HCT116 (cell line): Measurements from ENCODE around the gene ALG6.

Source experiments
- CEBPB ChIP-seq: IDR thresholded peaks from 2 replicates; pipeline ENCODE4 v1.6.1; 2012; ENCODE audit warnings: low read depth
- EZH2phosphoT487 ChIP-seq: fragments of 200-600 bp; IDR thresholded peaks from 2 replicates; pipeline ENCODE4 v1.6.1; 2018; ENCODE audit warnings: antibody characterized with exemption, borderline replicate concordance
- POLR2A ChIP-seq: IDR thresholded peaks from 2 replicates; pipeline ENCODE4 v1.7.0; 2011; ENCODE audit warnings: borderline replicate concordance; ENCODE audit not compliant: insufficient read depth, insufficient read length; ENCODE audit errors: extremely low read depth
- POLR2AphosphoS5 ChIP-seq: IDR thresholded peaks from 2 replicates; pipeline ENCODE4 v1.6.1; 2011; ENCODE audit warnings: mild to moderate bottlenecking, low read depth, low read length, moderate library complexity
- TF ChIP-seq, protein P1 (sequence below), 3 experiments: fragments of 200-600 bp in 1 of 3; sonication (generic) in 1 of 3; IDR thresholded peaks in 2 of 3; conservative IDR thresholded peaks in 1 of 3; 2 replicates each; pipeline ENCODE4 v1.5.1; 2012 to 2017; ENCODE audit warnings: low read depth in 2 of 3, low read length in 2 of 3, antibody characterized with exemption in 1 of 3, borderline replicate concordance in 1 of 3, control low read depth in 1 of 3, mild to moderate bottlenecking in 1 of 3, mixed read lengths in 1 of 3, mixed run types in 1 of 3, moderate library complexity in 1 of 3; ENCODE audit not compliant: insufficient read depth in 1 of 3

DNA sequence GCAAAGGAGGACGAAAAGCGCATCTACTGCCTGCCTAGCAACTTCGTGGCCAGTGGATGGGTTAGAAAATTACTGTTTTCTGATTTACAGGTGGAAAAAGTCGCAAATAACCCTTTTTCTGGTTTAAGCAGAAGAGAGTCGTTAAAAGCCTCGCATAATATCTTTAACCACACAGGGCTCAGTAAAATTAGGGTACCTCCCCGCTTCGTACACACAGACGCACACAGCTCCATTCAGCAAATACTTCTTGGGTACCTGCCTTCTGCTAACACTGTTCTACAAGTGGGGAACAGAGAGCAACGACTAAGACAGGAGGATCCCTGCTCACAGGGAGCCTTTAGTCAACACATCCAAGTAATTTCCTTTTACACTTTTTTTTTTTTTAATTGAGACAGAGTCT lies 704 bp downstream of the ALG6 start:
- TF ChIP-seq CEBPB, result no peak
- TF ChIP-seq, protein P1, sequence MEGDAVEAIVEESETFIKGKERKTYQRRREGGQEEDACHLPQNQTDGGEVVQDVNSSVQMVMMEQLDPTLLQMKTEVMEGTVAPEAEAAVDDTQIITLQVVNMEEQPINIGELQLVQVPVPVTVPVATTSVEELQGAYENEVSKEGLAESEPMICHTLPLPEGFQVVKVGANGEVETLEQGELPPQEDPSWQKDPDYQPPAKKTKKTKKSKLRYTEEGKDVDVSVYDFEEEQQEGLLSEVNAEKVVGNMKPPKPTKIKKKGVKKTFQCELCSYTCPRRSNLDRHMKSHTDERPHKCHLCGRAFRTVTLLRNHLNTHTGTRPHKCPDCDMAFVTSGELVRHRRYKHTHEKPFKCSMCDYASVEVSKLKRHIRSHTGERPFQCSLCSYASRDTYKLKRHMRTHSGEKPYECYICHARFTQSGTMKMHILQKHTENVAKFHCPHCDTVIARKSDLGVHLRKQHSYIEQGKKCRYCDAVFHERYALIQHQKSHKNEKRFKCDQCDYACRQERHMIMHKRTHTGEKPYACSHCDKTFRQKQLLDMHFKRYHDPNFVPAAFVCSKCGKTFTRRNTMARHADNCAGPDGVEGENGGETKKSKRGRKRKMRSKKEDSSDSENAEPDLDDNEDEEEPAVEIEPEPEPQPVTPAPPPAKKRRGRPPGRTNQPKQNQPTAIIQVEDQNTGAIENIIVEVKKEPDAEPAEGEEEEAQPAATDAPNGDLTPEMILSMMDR (IDR thresholded peaks at IDR 0.05 in 2 of 3, conservative IDR thresholded peaks at IDR 0.05 in 1 of 3; ENCODE audit: borderline replicate concordance in 1 of 3, insufficient read depth in 1 of 3, low read depth in 2 of 3, low read length in 2 of 3), result no peak
- no peak for TF ChIP-seq POLR2A
- TF ChIP-seq POLR2AphosphoS5, result no peak
- TF ChIP-seq EZH2phosphoT487, result no peak
